22Rv1 (cell line): ENCODE data around the gene CCDC7.
"Not testable (repeated sequence)": the region's sequence is repeated elsewhere in the genome, so short reads cannot be mapped to it uniquely, and the experiment has no call there.

ENCODE experiments used
- H3K27ac ChIP-seq: fragments of 450-650 bp; 2 replicates; pipeline ENCODE4 v1.5.1; 2017
- CTCF ChIP-seq: fragments of 450-650 bp; IDR thresholded peaks from 2 replicates; pipeline ENCODE4 v1.5.1; 2017; ENCODE audit warnings: mild to moderate bottlenecking
- ZFX ChIP-seq: fragments of 450-650 bp; IDR thresholded peaks from 2 replicates; pipeline ENCODE4 v1.6.1; 2017; ENCODE audit warnings: antibody characterized with exemption, borderline replicate concordance

Gene CCDC7

GRCh38 chr10:32795598-32796183 lies 349.8 kb downstream of the CCDC7 start:
- H3K27ac ChIP-seq = no peak overlapping the region
- peak; percentile 78 for TF ChIP-seq CTCF
- TF ChIP-seq ZFX = no peak

GRCh38 chr10:32797393-32797792 lies 351.5 kb downstream of the CCDC7 start:
- not testable (repeated sequence) for H3K27ac ChIP-seq

- TF ChIP-seq ZFX = no peak
- no peak for TF ChIP-seq CTCF
- no peak overlapping the region for H3K27ac ChIP-seq
Measured at GRCh38 chr10:32846974-32847373, 401.0 kb downstream of the CCDC7 start.

- TF ChIP-seq CTCF (no peak), ZFX (no peak)
Measured at GRCh38 chr10:32851301-32851700, 405.4 kb downstream of the CCDC7 start.

GRCh38 chr10:32854435-32854834 lies 408.5 kb downstream of the CCDC7 start:
- H3K27ac ChIP-seq = no peak overlapping the region
- TF ChIP-seq CTCF (no peak), ZFX (no peak)

More at GRCh38 chr10:32851301-32851700, 405.4 kb downstream of the CCDC7 start:
- H3K27ac ChIP-seq = no peak overlapping the region

- TF ChIP-seq ZFX = no peak
- TF ChIP-seq CTCF = no peak
- no peak overlapping the region for H3K27ac ChIP-seq
Measured at GRCh38 chr10:32865170-32865569, 419.2 kb downstream of the CCDC7 start.

GRCh38 chr10:32877915-32878314 lies 432.0 kb downstream of the CCDC7 start:
- TF ChIP-seq CTCF = no peak
- no peak for TF ChIP-seq ZFX
- H3K27ac ChIP-seq = no peak overlapping the region

- no peak overlapping the region for H3K27ac ChIP-seq
- no peak for TF ChIP-seq CTCF
- TF ChIP-seq ZFX = no peak
Measured at GRCh38 chr10:32878646-32879045, 432.7 kb downstream of the CCDC7 start.
